Muscle layer of colon (tissue), 2 donors: ENCODE results near the gene CA6.
"Not testable (repeated sequence)": the region's sequence is repeated elsewhere in the genome, so short reads cannot be mapped to it uniquely, and the experiment has no call there.

ENCODE experiments used
- H3K27ac ChIP-seq: one replicate; pipeline ENCODE4 v1.7.0; 2013; ENCODE audit warnings: low read depth, mild to moderate bottlenecking, low read length, moderate library complexity
- H3K27me3 ChIP-seq, 2 donors: one replicate each; pipeline ENCODE4 v1.7.0; 2013; ENCODE audit warnings: low read length in 2 of 2, mild to moderate bottlenecking in 2 of 2; ENCODE audit not compliant: insufficient read depth in 2 of 2, control insufficient read depth in 1 of 2
- H3K36me3 ChIP-seq: one replicate; pipeline ENCODE4 v1.7.0; 2013; ENCODE audit warnings: mild to moderate bottlenecking, low read length; ENCODE audit not compliant: insufficient read depth
- H3K4me1 ChIP-seq: one replicate; pipeline ENCODE4 v1.7.0; 2013; ENCODE audit warnings: mild to moderate bottlenecking, low read length; ENCODE audit not compliant: insufficient read depth
- H3K4me3 ChIP-seq, 2 donors: one replicate each; pipeline ENCODE4 v1.7.0; 2013; ENCODE audit warnings: low read length in 2 of 2, low read depth in 1 of 2, mild to moderate bottlenecking in 1 of 2, moderate library complexity in 1 of 2
- H3K9ac ChIP-seq: one replicate; pipeline ENCODE4 v1.7.0; 2013; ENCODE audit warnings: low read length
- H3K9me3 ChIP-seq: one replicate; pipeline ENCODE4 v1.7.0; 2013; ENCODE audit warnings: mild to moderate bottlenecking, low read length
- donor health status: abdominal sarcoma.
- donor health status: Adenocarcinoma of cecum.

CA6 gene

DNA sequence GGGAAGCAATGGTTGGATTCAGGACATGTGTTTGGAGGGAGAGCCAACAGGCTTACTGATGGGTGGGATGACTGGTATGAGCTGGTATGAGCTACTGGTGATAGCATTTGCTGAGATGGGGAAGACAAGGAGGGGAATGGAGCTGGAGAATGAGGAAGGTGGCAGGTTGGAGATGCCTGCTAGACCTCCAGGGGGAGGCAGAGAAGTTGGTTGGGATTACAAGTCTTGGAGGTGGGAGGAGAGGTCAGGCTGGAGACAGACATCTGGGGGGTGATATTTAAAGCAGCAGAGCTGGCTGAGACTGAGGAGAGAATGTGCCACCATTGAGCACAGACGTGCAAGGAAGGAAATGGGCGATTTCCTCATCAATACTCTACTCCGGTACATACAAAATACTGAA lies 35.3 kb upstream of the CA6 start:
- Histone ChIP-seq H3K27ac (no peak overlapping the region), H3K36me3 (no peaks in the 10 kb centered on the region), H3K4me3 (no peak overlapping the region), H3K27me3 (no peaks in the 10 kb centered on the region), H3K4me1 (no peaks in the 10 kb centered on the region), H3K9me3 (no peaks in the 10 kb centered on the region), H3K9ac (no peak overlapping the region)

DNA sequence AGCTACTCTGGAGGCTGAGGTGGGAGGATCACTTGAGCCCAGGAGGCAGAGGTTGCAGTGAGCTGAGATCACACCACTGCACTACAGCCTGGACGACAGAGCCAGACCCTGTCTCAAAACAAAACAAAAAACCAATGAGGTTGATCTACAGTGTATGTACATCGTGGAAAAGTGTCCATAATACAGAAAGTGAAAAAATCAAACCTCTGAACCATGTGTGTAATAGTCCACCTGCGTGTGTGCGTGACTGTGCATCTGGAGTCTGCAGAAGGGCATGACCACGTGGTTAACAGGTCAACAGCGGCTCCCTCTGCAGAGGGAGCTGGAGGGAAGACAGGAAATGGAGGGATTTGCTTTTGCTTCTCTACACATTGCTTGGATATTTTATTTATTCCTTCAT lies 34.8 kb upstream of the CA6 start:
- Histone ChIP-seq H3K27ac (no peak overlapping the region), H3K4me1 (no peaks in the 10 kb centered on the region), H3K36me3 (no peaks in the 10 kb centered on the region), H3K9ac (no peak overlapping the region), H3K27me3 (no peaks in the 10 kb centered on the region), H3K4me3 (no peak overlapping the region), H3K9me3 (no peaks in the 10 kb centered on the region)

DNA sequence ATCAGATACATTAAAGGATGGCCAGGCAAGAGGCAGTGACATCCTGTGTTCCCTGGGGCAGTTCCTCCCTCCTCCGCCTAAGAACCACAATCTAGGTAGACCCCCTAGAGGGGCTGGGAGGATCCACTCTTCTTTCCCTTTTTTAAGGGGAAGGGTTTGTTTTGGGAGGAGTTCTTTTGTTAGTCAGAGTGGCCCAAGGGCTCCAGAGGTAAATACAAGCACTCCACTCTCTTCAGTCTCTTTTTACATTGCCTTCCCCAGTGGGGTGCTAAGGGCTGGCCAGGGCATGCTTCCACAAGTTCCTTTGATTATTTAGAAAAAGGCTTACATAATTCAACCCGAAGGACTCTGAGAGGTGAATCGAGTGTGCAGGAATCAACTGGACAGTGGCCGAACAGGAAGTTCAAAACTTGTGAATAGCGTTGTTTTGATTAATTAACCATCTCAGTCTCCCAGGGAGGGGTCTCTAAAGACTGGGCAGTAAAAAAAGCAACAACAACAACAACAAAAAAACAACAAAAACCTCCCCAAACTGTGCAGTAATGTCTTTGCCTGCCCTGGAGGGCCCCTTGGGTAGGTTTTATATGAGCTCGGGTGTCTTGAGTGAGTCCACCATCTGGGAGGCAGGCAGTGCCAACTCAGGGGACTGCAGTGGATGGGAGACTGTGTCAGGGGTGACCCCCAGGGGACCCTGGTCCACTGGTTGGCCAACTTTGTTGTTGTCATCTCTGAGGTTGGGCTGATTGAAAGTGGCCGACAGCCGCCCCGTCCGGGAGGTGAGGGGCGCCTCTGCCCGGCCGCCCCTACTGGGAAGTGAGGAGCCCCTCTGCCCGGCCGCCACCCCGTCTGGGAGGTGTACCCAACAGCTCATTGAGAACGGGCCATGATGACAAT lies 34.0 kb upstream of the CA6 start:
- H3K9me3 ChIP-seq = no peaks in the 10 kb centered on the region
- no peak overlapping the region for H3K9ac ChIP-seq
- H3K4me1 ChIP-seq = no peaks in the 10 kb centered on the region
- H3K36me3 ChIP-seq = no peaks in the 10 kb centered on the region
- no peak overlapping the region for H3K27ac ChIP-seq
- no peak overlapping the region for H3K4me3 ChIP-seq
- H3K27me3 ChIP-seq = no peaks in the 10 kb centered on the region

DNA sequence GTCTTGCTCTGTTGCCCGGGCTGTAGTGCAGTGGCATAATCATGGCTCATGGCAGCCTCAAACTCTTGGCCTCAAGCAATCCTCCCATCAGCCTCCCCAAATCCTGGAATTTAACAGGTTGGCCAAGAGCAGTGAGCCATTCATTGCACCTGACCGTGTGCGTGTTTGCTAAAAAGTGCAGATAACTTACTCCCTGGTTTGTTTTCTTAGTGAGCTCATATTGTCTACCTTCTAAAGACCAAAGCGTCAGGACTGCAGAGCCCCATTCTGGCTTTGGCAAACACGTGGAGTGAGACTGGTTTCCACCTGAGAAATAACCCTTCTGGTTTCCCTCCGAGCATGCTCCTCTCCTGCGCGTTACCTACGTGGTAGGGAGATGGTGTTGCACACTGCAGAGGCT lies 32.2 kb upstream of the CA6 start:
- Histone ChIP-seq H3K4me1 (no peaks in the 10 kb centered on the region), H3K4me3 (no peak overlapping the region), H3K36me3 (no peaks in the 10 kb centered on the region), H3K27ac (no peak overlapping the region), H3K27me3 (no peaks in the 10 kb centered on the region), H3K9me3 (no peaks in the 10 kb centered on the region), H3K9ac (no peak overlapping the region)

- no peaks in the 10 kb centered on the region for H3K9me3 ChIP-seq
- H3K27ac ChIP-seq = no peak overlapping the region
- H3K9ac ChIP-seq = no peak overlapping the region
- H3K4me3 ChIP-seq = no peak overlapping the region
- H3K27me3 ChIP-seq = no peaks in the 10 kb centered on the region
- H3K36me3 ChIP-seq = no peaks in the 10 kb centered on the region
- H3K4me1 ChIP-seq = no peaks in the 10 kb centered on the region
Measured at GRCh38 chr1:8914466-8914865, 31.2 kb upstream of the CA6 start.

DNA sequence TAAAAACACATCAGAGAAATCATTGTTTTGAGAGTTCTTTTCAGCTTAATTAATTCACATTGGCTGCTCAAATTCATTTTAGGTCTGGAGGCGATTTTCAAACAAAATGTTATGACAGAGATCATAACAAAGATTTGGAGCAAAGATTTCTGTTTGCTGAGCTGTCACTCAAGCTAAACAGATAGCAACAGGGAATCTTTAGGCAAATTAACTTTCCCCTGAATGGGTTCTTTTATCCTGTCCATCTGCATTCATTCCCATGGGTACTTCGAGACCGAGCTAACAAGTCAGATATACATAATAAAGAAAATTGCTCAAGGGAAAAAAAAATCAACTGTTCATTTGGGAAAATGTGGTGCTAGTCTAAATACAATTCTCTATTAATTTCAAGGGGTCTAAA lies 30.2 kb upstream of the CA6 start:
- Histone ChIP-seq H3K4me1 (no peaks in the 10 kb centered on the region), H3K27ac (no peak overlapping the region), H3K36me3 (no peaks in the 10 kb centered on the region), H3K4me3 (no peak overlapping the region), H3K9ac (no peak overlapping the region), H3K9me3 (no peaks in the 10 kb centered on the region), H3K27me3 (no peaks in the 10 kb centered on the region)

- not testable (repeated sequence) for H3K27ac ChIP-seq, H3K4me3 ChIP-seq, H3K36me3 ChIP-seq, H3K4me1 ChIP-seq, H3K27me3 ChIP-seq, H3K9ac ChIP-seq, H3K9me3 ChIP-seq
Measured at GRCh38 chr1:8917536-8917935, 28.1 kb upstream of the CA6 start.

GRCh38 chr1:8922962-8923361 lies 22.7 kb upstream of the CA6 start:
- Histone ChIP-seq H3K36me3 (no peaks in the 10 kb centered on the region), H3K4me3 (no peak overlapping the region), H3K27ac (no peak overlapping the region), H3K9ac (no peak overlapping the region), H3K9me3 (no peaks in the 10 kb centered on the region), H3K4me1 (no peaks in the 10 kb centered on the region), H3K27me3 (no peaks in the 10 kb centered on the region)

DNA sequence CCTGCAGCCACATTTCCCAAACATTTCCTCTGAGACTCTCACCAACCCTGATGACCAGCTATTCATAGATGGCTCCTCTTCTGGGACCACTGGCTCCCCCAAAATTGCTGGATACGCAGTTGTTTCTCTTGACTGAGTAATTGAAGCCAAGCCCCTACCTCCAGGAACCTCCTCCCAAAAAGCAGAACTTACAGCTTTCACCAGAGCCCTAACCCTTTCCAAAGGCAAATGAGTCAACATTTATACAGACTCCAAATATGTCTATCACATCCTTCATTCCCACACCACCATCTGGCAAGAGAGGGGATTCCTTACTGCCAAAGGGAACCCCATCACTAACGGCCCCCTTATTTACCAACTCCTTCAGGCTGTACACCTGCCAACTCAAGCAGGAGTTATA lies 20.3 kb upstream of the CA6 start:
- no peaks in the 10 kb centered on the region for H3K4me1 ChIP-seq

DNA sequence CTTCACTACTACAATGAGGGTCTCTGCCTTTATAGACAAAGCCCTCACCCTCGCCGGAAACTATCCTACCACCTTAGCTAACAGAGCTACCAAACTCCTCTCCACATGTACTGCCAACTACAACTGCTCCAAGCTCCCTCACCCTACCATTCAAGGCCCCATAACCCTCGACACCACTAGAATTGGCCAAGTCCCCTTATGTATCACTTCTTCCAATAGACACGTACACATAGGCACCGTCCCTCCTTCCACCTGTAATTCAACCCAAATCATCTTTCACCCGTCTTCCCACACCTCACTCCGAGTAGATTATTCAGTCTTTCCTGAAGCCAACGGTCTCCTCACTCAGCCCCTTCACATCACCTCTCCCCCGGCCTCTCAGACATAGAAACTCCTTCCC lies 19.7 kb upstream of the CA6 start:
- H3K36me3 ChIP-seq = no peaks in the 10 kb centered on the region
- H3K27ac ChIP-seq = no peak overlapping the region
- H3K9ac ChIP-seq = no peak overlapping the region
- H3K4me3 ChIP-seq = no peak overlapping the region
- H3K4me1 ChIP-seq = no peaks in the 10 kb centered on the region
- H3K9me3 ChIP-seq = no peaks in the 10 kb centered on the region
- no peaks in the 10 kb centered on the region for H3K27me3 ChIP-seq

More for the DNA sequence above, 20.3 kb upstream of the CA6 start:
- Histone ChIP-seq H3K27ac (no peak overlapping the region), H3K4me3 (no peak overlapping the region), H3K9ac (no peak overlapping the region), H3K27me3 (no peaks in the 10 kb centered on the region), H3K36me3 (no peaks in the 10 kb centered on the region), H3K9me3 (no peaks in the 10 kb centered on the region)

GRCh38 chr1:8926707-8927694 lies 18.7 kb upstream of the CA6 start:
- Histone ChIP-seq H3K27ac (no peak overlapping the region), H3K4me1 (no peaks in the 10 kb centered on the region), H3K36me3 (no peaks in the 10 kb centered on the region), H3K9me3 (no peaks in the 10 kb centered on the region), H3K4me3 (no peak overlapping the region), H3K9ac (no peak overlapping the region), H3K27me3 (no peaks in the 10 kb centered on the region)
